HepG2 (cell line): ENCODE data around the gene SRSF8. TPM values are rescaled to one million over a fixed set of nuclear protein-coding genes. Genes with fewer than 3 reads are reported as not detected.

Experiments
- ATAC-seq: fragments of 200-7000 bp; cut with Tn5 transposase; 3 replicates; pipeline ENCODE4 v1.9.1; 2020; ENCODE audit warnings: mild to moderate bottlenecking, moderate library complexity
- BruUV-seq: library from RNA; stranded (reverse); fragments of 400-500 nt; replicated peaks from 2 replicates; lab custom pipeline; 2021; lab: Mats Ljungman, UMichigan
- CTCF ChIA-PET: fragments of 300-600 bp; formaldehyde crosslinking; extraction: SDS; loops from one replicate; lab custom pipeline; 2021; ENCODE audit warnings: low total read pairs, inconsistent platforms, low intra/inter-chr PET ratio; lab: Yijun Ruan, JAX
- POLR2A ChIA-PET: fragments of 350-600 bp; sonication (Branson Sonifier 250); formaldehyde crosslinking; loops from one replicate; lab custom pipeline; 2020; ENCODE audit warnings: antibody characterized with exemption, inconsistent platforms; lab: Yijun Ruan, JAX
- DNase-seq: peaks from one replicate; pipeline ENCODE4 v3.0.0-alpha.2; 2015; ENCODE audit warnings: low spot score
- FAIRE-seq: peaks from 3 replicates; lab custom pipeline; 2011; peaks lifted over from hg19 to GRCh38; lab: Jason Lieb, UNC
- H2AFZ ChIP-seq: one replicate; pipeline ENCODE4 v1.6.1; 2011; ENCODE audit warnings: low read length, inconsistent platforms
- H3K27ac ChIP-seq: fragments of 300-600 bp; 3 replicates; pipeline ENCODE4 v1.8.0; 2011; ENCODE audit warnings: mixed run types, mild to moderate bottlenecking, mixed read lengths, low read length, inconsistent platforms; ENCODE audit not compliant: insufficient read depth; ENCODE audit errors: extremely low read length
- H3K27me3 ChIP-seq, 2 experiments: fragments of 200-600 bp in 1 of 2; 2 replicates in 1 of 2; 3 replicates in 1 of 2; pipeline versions ENCODE4 v1.6.0 to v1.8.0; 2011; ENCODE audit warnings: low read length in 2 of 2, mild to moderate bottlenecking in 2 of 2, moderate library complexity in 2 of 2, inconsistent platforms in 1 of 2; ENCODE audit not compliant: insufficient read depth in 2 of 2, control insufficient read depth in 1 of 2
- H3K36me3 ChIP-seq, 2 experiments: fragments of 200-600 bp in 1 of 2; replicated peaks in 1 of 2; 2 replicates in 1 of 2; 3 replicates in 1 of 2; pipeline versions ENCODE4 v1.5.1 to v1.8.0; 2011; ENCODE audit warnings: low read length in 2 of 2, inconsistent platforms in 1 of 2; ENCODE audit not compliant: insufficient read depth in 2 of 2, control insufficient read depth in 1 of 2
- H3K4me1 ChIP-seq: 2 replicates; pipeline ENCODE4 v1.5.1; 2012; ENCODE audit warnings: low read length, inconsistent platforms; ENCODE audit not compliant: insufficient read depth
- H3K4me2 ChIP-seq: 2 replicates; pipeline ENCODE4 v1.6.0; 2011; ENCODE audit warnings: low read depth, low read length, inconsistent platforms
- H3K4me3 ChIP-seq, 3 experiments: fragments of 200-600 bp in 1 of 3; sonication (generic), shearing (Covaris generic) in 1 of 3; replicated peaks in 1 of 3; 2 replicates each; pipeline ENCODE4 v1.5.1; 2011 to 2016; ENCODE audit warnings: low read length in 3 of 3, inconsistent platforms in 2 of 3, low read depth in 2 of 3, mild to moderate bottlenecking in 2 of 3, control low read depth in 1 of 3, mixed read lengths in 1 of 3; ENCODE audit not compliant: insufficient read depth in 1 of 3
- H3K79me2 ChIP-seq: one replicate; pipeline ENCODE4 v1.6.1; 2011; ENCODE audit warnings: low read length, inconsistent platforms; ENCODE audit not compliant: insufficient read depth
- H3K9ac ChIP-seq: 2 replicates; pipeline ENCODE4 v1.6.0; 2011; ENCODE audit warnings: mild to moderate bottlenecking, low read depth, low read length, inconsistent platforms; ENCODE audit not compliant: insufficient read depth
- H3K9me3 ChIP-seq: 2 replicates; pipeline ENCODE4 v1.5.1; 2012; ENCODE audit warnings: mild to moderate bottlenecking, low read length
- H4K20me1 ChIP-seq: 2 replicates; pipeline ENCODE4 v1.6.0; 2011; ENCODE audit warnings: inconsistent platforms, mild to moderate bottlenecking, low read length, moderate library complexity; ENCODE audit not compliant: insufficient read depth
- HOXA5 ChIP-seq: sonication (generic); formaldehyde crosslinking; IDR thresholded peaks from 2 replicates; pipeline ENCODE4 v1.4.0; 2020; ENCODE audit warnings: missing genetic modification reagents
- KDM5A ChIP-seq: fragments of 200-600 bp; sonication (generic); IDR thresholded peaks from 2 replicates; pipeline ENCODE4 v1.7.0; 2018; ENCODE audit warnings: antibody characterized with exemption, mild to moderate bottlenecking, low read length, borderline replicate concordance
- NFE2 ChIP-seq: sonication (generic); formaldehyde crosslinking; IDR thresholded peaks from 2 replicates; pipeline ENCODE4 v1.4.0; 2020; ENCODE audit warnings: missing genetic modification reagents
- REXO4 ChIP-seq: sonication (generic); formaldehyde crosslinking; IDR thresholded peaks from 2 replicates; pipeline ENCODE4 v1.8.0; 2022; ENCODE audit warnings: missing genetic modification reagents, mild to moderate bottlenecking, borderline replicate concordance
- RFX5 ChIP-seq: IDR thresholded peaks from 2 replicates; pipeline ENCODE4 v1.6.1; 2011; ENCODE audit warnings: low read depth, low read length, improper control_type of control experiment
- ZNF10 ChIP-seq: sonication (generic); formaldehyde crosslinking; IDR thresholded peaks from 2 replicates; pipeline ENCODE4 v1.4.0; 2020; ENCODE audit warnings: mild to moderate bottlenecking, low read depth, missing genetic modification reagents, borderline replicate concordance
- ZNF350 ChIP-seq: sonication (generic); formaldehyde crosslinking; IDR thresholded peaks from 2 replicates; pipeline ENCODE4 v1.4.0; 2020; ENCODE audit warnings: mild to moderate bottlenecking, low read depth, missing genetic modification reagents, borderline replicate concordance
- ZNF432 ChIP-seq: sonication (generic); formaldehyde crosslinking; IDR thresholded peaks from 2 replicates; pipeline ENCODE4 v1.5.0; 2020; ENCODE audit warnings: missing genetic modification reagents, mild to moderate bottlenecking, borderline replicate concordance
- ZNF530 ChIP-seq: sonication (generic); formaldehyde crosslinking; IDR thresholded peaks from 2 replicates; pipeline ENCODE4 v1.5.0; 2020; ENCODE audit warnings: low read depth, mild to moderate bottlenecking, missing genetic modification reagents
- ZNF704 ChIP-seq: sonication (generic); formaldehyde crosslinking; IDR thresholded peaks from 2 replicates; pipeline ENCODE4 v1.8.1; 2023; ENCODE audit warnings: mild to moderate bottlenecking, inconsistent platforms, moderate library complexity, missing genetic modification reagents, borderline replicate concordance
- ZNF724P ChIP-seq: sonication (generic); formaldehyde crosslinking; IDR thresholded peaks from 2 replicates; pipeline ENCODE4 v1.8.0; 2022; ENCODE audit warnings: missing genetic modification reagents, borderline replicate concordance
- ZNF839 ChIP-seq: sonication (generic); formaldehyde crosslinking; IDR thresholded peaks from 2 replicates; pipeline ENCODE4 v1.4.0; 2020; ENCODE audit warnings: missing genetic modification reagents, mild to moderate bottlenecking, borderline replicate concordance
- WGBS: methylation state at CpG from one replicate; pipeline ENCODE4 v1.1.6; 2017; ENCODE audit warnings: low lambda C conversion rate; 5-methylcytosine and 5-hydroxymethylcytosine counted together
- in situ Hi-C: cut with HindIII; loops from 2 replicates; pipeline ENCODE4 v1.10.0; 2017; ENCODE audit warnings: low pct_unique_long_range_greater_than_20kb; ENCODE audit not compliant: extremely low pct_ligation_motif_present
- intact Hi-C: fragments of 100-400 bp; cut with micrococcal nuclease; formaldehyde crosslinking; loops from one replicate; pipeline ENCODE4 v1.10.0; 2022; ENCODE audit not compliant: unreplicated experiment
- polyA plus RNA-seq, 8 experiments: library from polyadenylated mRNA; depleted of rRNA in 3 of 8; stranded (reverse) in 7 of 8; unstranded in 1 of 8; fragments of >200 nt; fragmentation: Illumina TruSeq in 4 of 8; extraction: Trizol in 4 of 8; gene quantifications; 2 replicates each; pipeline versions ENCODE4 v1.2.1 to v1.2.3, GENCODE V29; 2011 to 2016; ENCODE audit warnings: low read depth in 4 of 8, missing spikeins in 1 of 8, mixed read lengths in 1 of 8; ENCODE audit not compliant: insufficient read depth in 1 of 8
- total RNA-seq, 5 experiments: library from RNA; depleted of rRNA; stranded (reverse); fragments of >200 nt; fragmentation: Illumina TruSeq; extraction: Trizol; gene quantifications; 2 replicates each; pipeline ENCODE4 v1.2.3, GENCODE V29; 2016; ENCODE audit warnings: low read depth in 1 of 5
- TF ChIP-seq, protein P1 (sequence below): sonication (generic); formaldehyde crosslinking; IDR thresholded peaks from 2 replicates; pipeline ENCODE4 v1.5.0; 2020; ENCODE audit warnings: mild to moderate bottlenecking, missing genetic modification reagents
- TF ChIP-seq, protein P2 (sequence below): sonication (generic); formaldehyde crosslinking; IDR thresholded peaks from 2 replicates; pipeline ENCODE4 v1.5.0; 2020; ENCODE audit warnings: mild to moderate bottlenecking, missing genetic modification reagents

The SRSF8 gene
- total and polyA plus RNA-seq, 2 of the 13 experiments (the other 11 are each of a cell fraction or from before 2014, with no cell fraction given) = 21.8 to 25.8 TPM

DNA sequence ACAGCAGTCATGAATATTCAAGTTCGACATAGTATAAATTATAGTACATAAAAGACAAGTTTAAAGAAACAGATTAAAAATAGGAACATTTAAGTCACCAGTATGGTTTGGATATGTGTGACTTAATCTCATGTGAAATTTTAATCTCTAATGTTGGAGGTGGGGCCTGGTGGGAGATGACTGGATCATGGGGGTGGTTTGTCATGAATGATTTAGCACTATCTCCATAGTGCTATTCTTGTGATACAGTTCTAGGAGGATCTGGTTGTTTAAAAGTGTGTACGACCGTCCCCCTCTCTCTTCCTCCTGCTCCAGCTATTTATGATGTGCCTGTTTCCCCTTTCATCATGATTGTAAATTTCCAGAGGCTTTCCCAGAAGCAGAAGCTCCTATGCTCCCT is 38.4 kb upstream of the SRSF8 start:
- H3K9me3 ChIP-seq = no peaks in the 10 kb centered on the region
- peaks cover 0 to 2% of the 10 kb centered on the region in 2 experiments; a peak in 1 of 5 replicates for H3K27me3 ChIP-seq
- 24% methylated on average over 3 of the region's 3 CpGs for WGBS
- in situ Hi-C loops (no loop called here), intact Hi-C loops (no loop called here)
- H3K4me3 ChIP-seq = no peak overlapping the region
- BruUV-seq = no TSS peak
- no peak overlapping the region for H2AFZ ChIP-seq
- FAIRE-seq = no peak
- H3K4me1 ChIP-seq = no peaks in the 10 kb centered on the region
- no peak overlapping the region for H3K9ac ChIP-seq
- H3K27ac ChIP-seq = no peak overlapping the region
- ATAC-seq = no peak
- POLR2A ChIA-PET = no interaction called here
- TF ChIP-seq ZNF724P (CRISPR knock-in tag) = no peak
- CTCF ChIA-PET = no interaction called here
- no peaks in the 10 kb centered on the region for H3K36me3 ChIP-seq
- no peaks in the 10 kb centered on the region for H4K20me1 ChIP-seq
- no peak for DNase-seq
- H3K79me2 ChIP-seq = no peaks in the 10 kb centered on the region
- no peak overlapping the region for H3K4me2 ChIP-seq

GRCh38 chr11:95033051-95033450 is 33.7 kb upstream of the SRSF8 start:
- FAIRE-seq = no peak
- no peaks in the 10 kb centered on the region for H4K20me1 ChIP-seq
- H3K36me3 ChIP-seq = no peaks in the 10 kb centered on the region
- ChIA-PET CTCF (no interaction called here), POLR2A (no interaction called here)
- H3K4me1 ChIP-seq = no peaks in the 10 kb centered on the region
- H2AFZ ChIP-seq = no peak overlapping the region
- in situ Hi-C loops = no loop called here
- WGBS = 0% methylated on average over 1 of the region's 1 CpG
- H3K9ac ChIP-seq = no peak overlapping the region
- no peak for DNase-seq
- no peak overlapping the region for H3K4me3 ChIP-seq
- BruUV-seq = no TSS peak
- H3K9me3 ChIP-seq = no peaks in the 10 kb centered on the region
- intact Hi-C loops = no loop called here
- H3K4me2 ChIP-seq = no peak overlapping the region
- H3K79me2 ChIP-seq = no peaks in the 10 kb centered on the region
- no peak overlapping the region for H3K27ac ChIP-seq
- ATAC-seq = no peak
- no peaks in the 10 kb centered on the region for H3K27me3 ChIP-seq
- TF ChIP-seq NFE2 (CRISPR knock-in tag) (no peak), ZNF432 (no peak), ZNF530 (CRISPR knock-in tag) (no peak), ZNF350 (CRISPR knock-in tag) (no peak), RFX5 (no peak), ZNF839 (CRISPR knock-in tag) (no peak), ZNF704 (CRISPR knock-in tag) (no peak), REXO4 (CRISPR knock-in tag) (no peak), HOXA5 (CRISPR knock-in tag) (no peak), ZNF10 (no peak), KDM5A (no peak)
- TF ChIP-seq, protein P1, sequence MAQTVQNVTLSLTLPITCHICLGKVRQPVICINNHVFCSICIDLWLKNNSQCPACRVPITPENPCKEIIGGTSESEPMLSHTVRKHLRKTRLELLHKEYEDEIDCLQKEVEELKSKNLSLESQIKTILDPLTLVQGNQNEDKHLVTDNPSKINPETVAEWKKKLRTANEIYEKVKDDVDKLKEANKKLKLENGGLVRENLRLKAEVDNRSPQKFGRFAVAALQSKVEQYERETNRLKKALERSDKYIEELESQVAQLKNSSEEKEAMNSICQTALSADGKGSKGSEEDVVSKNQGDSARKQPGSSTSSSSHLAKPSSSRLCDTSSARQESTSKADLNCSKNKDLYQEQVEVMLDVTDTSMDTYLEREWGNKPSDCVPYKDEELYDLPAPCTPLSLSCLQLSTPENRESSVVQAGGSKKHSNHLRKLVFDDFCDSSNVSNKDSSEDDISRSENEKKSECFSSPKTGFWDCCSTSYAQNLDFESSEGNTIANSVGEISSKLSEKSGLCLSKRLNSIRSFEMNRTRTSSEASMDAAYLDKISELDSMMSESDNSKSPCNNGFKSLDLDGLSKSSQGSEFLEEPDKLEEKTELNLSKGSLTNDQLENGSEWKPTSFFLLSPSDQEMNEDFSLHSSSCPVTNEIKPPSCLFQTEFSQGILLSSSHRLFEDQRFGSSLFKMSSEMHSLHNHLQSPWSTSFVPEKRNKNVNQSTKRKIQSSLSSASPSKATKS (CRISPR knock-in tag) = no peak
- TF ChIP-seq, protein P2, sequence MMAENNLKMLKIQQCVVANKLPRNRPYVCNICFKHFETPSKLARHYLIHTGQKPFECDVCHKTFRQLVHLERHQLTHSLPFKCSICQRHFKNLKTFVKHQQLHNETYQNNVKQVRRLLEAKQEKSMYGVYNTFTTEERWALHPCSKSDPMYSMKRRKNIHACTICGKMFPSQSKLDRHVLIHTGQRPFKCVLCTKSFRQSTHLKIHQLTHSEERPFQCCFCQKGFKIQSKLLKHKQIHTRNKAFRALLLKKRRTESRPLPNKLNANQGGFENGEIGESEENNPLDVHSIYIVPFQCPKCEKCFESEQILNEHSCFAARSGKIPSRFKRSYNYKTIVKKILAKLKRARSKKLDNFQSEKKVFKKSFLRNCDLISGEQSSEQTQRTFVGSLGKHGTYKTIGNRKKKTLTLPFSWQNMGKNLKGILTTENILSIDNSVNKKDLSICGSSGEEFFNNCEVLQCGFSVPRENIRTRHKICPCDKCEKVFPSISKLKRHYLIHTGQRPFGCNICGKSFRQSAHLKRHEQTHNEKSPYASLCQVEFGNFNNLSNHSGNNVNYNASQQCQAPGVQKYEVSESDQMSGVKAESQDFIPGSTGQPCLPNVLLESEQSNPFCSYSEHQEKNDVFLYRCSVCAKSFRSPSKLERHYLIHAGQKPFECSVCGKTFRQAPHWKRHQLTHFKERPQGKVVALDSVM (CRISPR knock-in tag) = no peak
